ENCODE results near the gene RPE65. TPM values are rescaled to one million over a fixed set of nuclear protein-coding genes. Genes with fewer than 3 reads are reported as not detected.

Gene RPE65
- total and polyA plus RNA-seq, 2 donors (not counting 1 experiment from before 2014, with no cell fraction given) = not detected

GRCh38 chr1:68464891-68465290, 15.1 kb upstream of the RPE65 start:
- 85% methylated on average over 6 of the region's 6 CpGs for whole genome bisulfite sequencing (ENCODE audit: insufficient coverage)
- no peak overlapping the region for H3K27ac ChIP-seq (ENCODE audit: low read length in 2 of 2)
- H3K4me2 ChIP-seq (replicated peaks; ENCODE audit: low read depth, low read length, poor library complexity, severe bottlenecking) = no peak overlapping the region
- Mint-ChIP-seq H3K4me1 (no peaks in the 10 kb centered on the region), H3K27me3 (peaks cover 21% of the 10 kb centered on the region), H3K27ac (no peak overlapping the region), H3K4me3 (no peak overlapping the region), H3K9me3 (ENCODE audit: insufficient read depth) (peaks cover 8% of the 10 kb centered on the region)
- ATAC-seq (ENCODE audit: low read depth) (no peak), DNase-seq (no peak)
- TF ChIP-seq, protein P1, sequence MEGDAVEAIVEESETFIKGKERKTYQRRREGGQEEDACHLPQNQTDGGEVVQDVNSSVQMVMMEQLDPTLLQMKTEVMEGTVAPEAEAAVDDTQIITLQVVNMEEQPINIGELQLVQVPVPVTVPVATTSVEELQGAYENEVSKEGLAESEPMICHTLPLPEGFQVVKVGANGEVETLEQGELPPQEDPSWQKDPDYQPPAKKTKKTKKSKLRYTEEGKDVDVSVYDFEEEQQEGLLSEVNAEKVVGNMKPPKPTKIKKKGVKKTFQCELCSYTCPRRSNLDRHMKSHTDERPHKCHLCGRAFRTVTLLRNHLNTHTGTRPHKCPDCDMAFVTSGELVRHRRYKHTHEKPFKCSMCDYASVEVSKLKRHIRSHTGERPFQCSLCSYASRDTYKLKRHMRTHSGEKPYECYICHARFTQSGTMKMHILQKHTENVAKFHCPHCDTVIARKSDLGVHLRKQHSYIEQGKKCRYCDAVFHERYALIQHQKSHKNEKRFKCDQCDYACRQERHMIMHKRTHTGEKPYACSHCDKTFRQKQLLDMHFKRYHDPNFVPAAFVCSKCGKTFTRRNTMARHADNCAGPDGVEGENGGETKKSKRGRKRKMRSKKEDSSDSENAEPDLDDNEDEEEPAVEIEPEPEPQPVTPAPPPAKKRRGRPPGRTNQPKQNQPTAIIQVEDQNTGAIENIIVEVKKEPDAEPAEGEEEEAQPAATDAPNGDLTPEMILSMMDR (IDR thresholded peaks at IDR 0.05) = no peak
- TF ChIP-seq EZH2 (IDR thresholded peaks at IDR 0.05; ENCODE audit: borderline replicate concordance, insufficient read depth, low read depth, low read length, poor library complexity, severe bottlenecking) = no peak
- no peaks in the 10 kb centered on the region for H3K4me1 ChIP-seq (ENCODE audit: control insufficient read depth in 2 of 2, insufficient read depth in 2 of 2, low read length in 2 of 2)
- no peak overlapping the region for H3K9ac ChIP-seq (ENCODE audit: low read length)
- no peak overlapping the region for H2AFZ ChIP-seq (ENCODE audit: insufficient read depth, low read depth, low read length, poor library complexity, severe bottlenecking)
- no peaks in the 10 kb centered on the region for H3K79me2 ChIP-seq (ENCODE audit: control insufficient read depth, insufficient read depth, low read length)
- intact Hi-C loops (cut with micrococcal nuclease) = no loop called here
- CTCF ChIA-PET = no interaction called here
- H3K36me3 ChIP-seq (replicated peaks in 1 of 2; ENCODE audit: control extremely low read depth in 1 of 2, control insufficient read depth in 1 of 2, extremely low read depth in 1 of 2, insufficient read depth in 2 of 2, low read length in 1 of 2) = no peaks in the 10 kb centered on the region
- H4K20me1 ChIP-seq (ENCODE audit: control insufficient read depth, insufficient read depth, low read length, poor library complexity, severe bottlenecking) = no peaks in the 10 kb centered on the region
- H3K27me3 ChIP-seq (replicated peaks in 1 of 4; ENCODE audit: control extremely low read depth in 1 of 4, control insufficient read depth in 3 of 4, insufficient read depth in 4 of 4, low read length in 3 of 4) = peaks cover 0 to 2% (median 0%) of the 10 kb centered on the region in 4 experiments
- H3K9me3 ChIP-seq (ENCODE audit: control extremely low read depth in 1 of 3, control insufficient read depth in 2 of 3, insufficient read depth in 1 of 3, low read length in 2 of 3) = peaks cover 0 to 7% (median 4%) of the 10 kb centered on the region in 3 donors
- H3K4me3 ChIP-seq (ENCODE audit: control extremely low read depth in 1 of 5, extremely low read depth in 1 of 5, insufficient read depth in 1 of 5, low read depth in 2 of 5, low read length in 4 of 5) = no peak overlapping the region
- POLR2A ChIA-PET = no interaction called here

GRCh38 chr1:68460935-68461334, 11.2 kb upstream of the RPE65 start:
- POLR2A ChIA-PET = no interaction called here
- no peak overlapping the region for H3K27ac Mint-ChIP-seq
- Histone ChIP-seq H3K79me2 (ENCODE audit: control insufficient read depth, insufficient read depth, low read length) (no peaks in the 10 kb centered on the region), H2AFZ (ENCODE audit: insufficient read depth, low read depth, low read length, poor library complexity, severe bottlenecking) (no peak overlapping the region), H3K27me3 (replicated peaks in 1 of 4; ENCODE audit: control extremely low read depth in 1 of 4, control insufficient read depth in 3 of 4, insufficient read depth in 4 of 4, low read length in 3 of 4) (peaks cover 0 to 2% (median 0%) of the 10 kb centered on the region in 4 experiments), H3K4me2 (replicated peaks; ENCODE audit: low read depth, low read length, poor library complexity, severe bottlenecking) (no peak overlapping the region), H3K4me1 (ENCODE audit: control insufficient read depth in 2 of 2, insufficient read depth in 2 of 2, low read length in 2 of 2) (no peaks in the 10 kb centered on the region), H3K27ac (ENCODE audit: low read length in 2 of 2) (no peak overlapping the region), H4K20me1 (ENCODE audit: control insufficient read depth, insufficient read depth, low read length, poor library complexity, severe bottlenecking) (no peaks in the 10 kb centered on the region), H3K9me3 (ENCODE audit: control extremely low read depth in 1 of 3, control insufficient read depth in 2 of 3, insufficient read depth in 1 of 3, low read length in 2 of 3) (peaks cover 0 to 7% (median 4%) of the 10 kb centered on the region in 3 donors), H3K4me3 (ENCODE audit: control extremely low read depth in 1 of 5, extremely low read depth in 1 of 5, insufficient read depth in 1 of 5, low read depth in 2 of 5, low read length in 4 of 5) (no peak overlapping the region), H3K36me3 (replicated peaks in 1 of 2; ENCODE audit: control extremely low read depth in 1 of 2, control insufficient read depth in 1 of 2, extremely low read depth in 1 of 2, insufficient read depth in 2 of 2, low read length in 1 of 2) (no peaks in the 10 kb centered on the region), H3K9ac (ENCODE audit: low read length) (no peak overlapping the region)
- TF ChIP-seq EZH2 (IDR thresholded peaks at IDR 0.05; ENCODE audit: borderline replicate concordance, insufficient read depth, low read depth, low read length, poor library complexity, severe bottlenecking) = no peak
- TF ChIP-seq, protein P1 (IDR thresholded peaks at IDR 0.05) = no peak
- H3K9me3 Mint-ChIP-seq (ENCODE audit: insufficient read depth) = peaks cover 8% of the 10 kb centered on the region
- H3K4me1 Mint-ChIP-seq = no peaks in the 10 kb centered on the region
- H3K27me3 Mint-ChIP-seq = peaks cover 26% of the 10 kb centered on the region
- CTCF ChIA-PET = no interaction called here
- 100% methylated on average over 3 of the region's 4 CpGs for WGBS (ENCODE audit: insufficient coverage)
- intact Hi-C loops (cut with micrococcal nuclease) = no loop called here
- no peak overlapping the region for H3K4me3 Mint-ChIP-seq
- ATAC-seq (ENCODE audit: low read depth) (no peak), DNase-seq (no peak)
